Left forelimb (tissue), 1 donor: ENCODE results near the gene ANXA4.

Experiments
- DNase-seq: peaks from one replicate; pipeline ENCODE4 v3.0.0-alpha.2; 2018; ENCODE audit warnings: low spot score

The ANXA4 gene

GRCh38 chr2:69741575-69742321 lies at the start of gene ANXA4:
Gene ANXA4, plus strand, starts transcription at chr2:69742134. Its CDS starts 39,432 bp downstream, at chr2:69781566.
- DNase-seq, result peak; percentile 87

- no peak for DNase-seq
Observed at GRCh38 chr2:69692424-69692823, 49.5 kb upstream of the ANXA4 start.

- DNase-seq, result no peak
Observed at GRCh38 chr2:69693059-69693774, 48.7 kb upstream of the ANXA4 start.

- no peak for DNase-seq
Observed at GRCh38 chr2:69693775-69694450, 48.0 kb upstream of the ANXA4 start.

GRCh38 chr2:69694894-69695849 lies 46.8 kb upstream of the ANXA4 start:
- DNase-seq, result no peak

- no peak for DNase-seq
Observed at GRCh38 chr2:69695850-69696216, 46.1 kb upstream of the ANXA4 start.

- no peak for DNase-seq
Observed at GRCh38 chr2:69700381-69700780, 41.6 kb upstream of the ANXA4 start.

- DNase-seq, result no peak
Observed at GRCh38 chr2:69701100-69701945, 40.6 kb upstream of the ANXA4 start.

GRCh38 chr2:69703189-69703588 lies 38.7 kb upstream of the ANXA4 start:
- DNase-seq, result no peak

- DNase-seq, result no peak
Observed at GRCh38 chr2:69704446-69704845, 37.5 kb upstream of the ANXA4 start.

GRCh38 chr2:69709290-69709689 lies 32.6 kb upstream of the ANXA4 start:
- DNase-seq, result no peak

- no peak for DNase-seq
Observed at GRCh38 chr2:69711971-69712370, 30.0 kb upstream of the ANXA4 start.

GRCh38 chr2:69714024-69714423 lies 27.9 kb upstream of the ANXA4 start:
- DNase-seq, result no peak

GRCh38 chr2:69714539-69715220 lies 27.3 kb upstream of the ANXA4 start:
- DNase-seq, result peak; percentile 80

- no peak for DNase-seq
Observed at GRCh38 chr2:69715964-69716363, 26.0 kb upstream of the ANXA4 start.

GRCh38 chr2:69716555-69717120 lies 25.3 kb upstream of the ANXA4 start:
- DNase-seq, result no peak

GRCh38 chr2:69717186-69717585 lies 24.7 kb upstream of the ANXA4 start:
- DNase-seq, result no peak

- no peak for DNase-seq
Observed at GRCh38 chr2:69717861-69718273, 24.1 kb upstream of the ANXA4 start.

- DNase-seq, result no peak
Observed at GRCh38 chr2:69718338-69718965, 23.5 kb upstream of the ANXA4 start.
